Measurements from ENCODE around the gene SOX1.

SOX1 gene

DNA sequence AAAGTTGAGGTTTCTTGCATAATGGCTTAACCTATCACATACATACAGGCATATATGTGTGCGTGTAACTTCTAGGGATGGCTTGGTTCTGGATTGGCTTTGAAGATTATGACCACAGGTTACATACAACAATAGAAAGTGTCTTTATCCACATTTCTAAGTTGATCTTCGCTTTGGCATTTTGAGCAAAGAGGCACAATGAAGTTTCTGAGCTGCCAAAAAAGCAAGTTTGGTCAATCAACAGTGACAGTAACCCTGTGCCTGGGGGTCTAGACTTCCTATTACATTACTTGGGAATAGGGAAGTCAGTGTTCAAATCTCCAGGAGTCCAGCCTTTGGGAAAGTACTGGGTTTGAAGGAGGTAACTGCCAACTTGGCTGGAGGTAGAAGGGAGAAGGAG is 3.1 kb upstream of the SOX1 start:
- Histone ChIP-seq H3K79me2 (ENCODE audit: low read length) (no peaks in the 10 kb centered on the region), H3K9me2 (replicated peaks; ENCODE audit: insufficient read depth, low read length) (no peaks in the 10 kb centered on the region), H3K4me3 (ENCODE audit: low read length) (no peak overlapping the region), H3K4me1 (ENCODE audit: low read length) (no peaks in the 10 kb centered on the region), H3K9ac (ENCODE audit: low read length) (no peak overlapping the region), H3K36me3 (replicated peaks; ENCODE audit: insufficient read depth, low read length) (no peaks in the 10 kb centered on the region), H3K4me2 (ENCODE audit: low read depth, low read length) (no peak overlapping the region), H3K9me3 (replicated peaks; ENCODE audit: insufficient read depth, low read length) (no peaks in the 10 kb centered on the region), H4K20me1 (ENCODE audit: insufficient read depth, low read length) (no peaks in the 10 kb centered on the region), H3K27ac (ENCODE audit: low read length) (no peak overlapping the region), H2AFZ (ENCODE audit: low read length) (no peak overlapping the region), H3F3A (ENCODE audit: insufficient read depth, low read length) (no peaks in the 10 kb centered on the region), H3K27me3 (replicated peaks; ENCODE audit: insufficient read depth, low read length) (peaks cover 12% of the 10 kb centered on the region; the same call in 1 of the 2 replicates)
- DNase-seq = no peak
- TF ChIP-seq CTCF (IDR thresholded peaks at IDR 0.05; ENCODE audit: low read length) = no peak
- TF ChIP-seq EZH2phosphoT487 (IDR thresholded peaks at IDR 0.05; ENCODE audit: low read length) = no peak
- TF ChIP-seq EZH2 (optimal IDR thresholded peaks at IDR 0.05; ENCODE audit: low read depth, low read length) = no peak

DNA sequence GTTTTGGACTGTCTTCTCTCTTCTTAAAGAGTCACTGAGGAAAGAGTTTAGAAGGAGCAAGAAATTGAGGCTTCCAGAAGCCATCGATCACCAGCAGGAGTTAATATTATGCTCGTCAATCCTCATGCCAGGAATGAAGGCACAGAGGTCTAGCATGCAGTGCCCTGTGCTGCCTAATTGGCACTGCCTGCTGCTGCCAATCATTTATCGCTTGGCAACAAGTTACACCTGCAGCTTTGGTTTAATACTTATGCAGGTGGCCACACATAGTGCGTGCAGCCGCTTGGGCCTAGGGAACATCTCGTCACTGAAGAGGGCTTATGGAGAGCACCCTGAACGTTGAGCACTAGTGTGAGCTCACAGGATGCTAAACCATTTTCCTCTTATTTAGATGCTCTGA is 2.7 kb upstream of the SOX1 start:
- H3K9me3 ChIP-seq (replicated peaks; ENCODE audit: insufficient read depth, low read length) = no peaks in the 10 kb centered on the region
- no peaks in the 10 kb centered on the region for H3K9me2 ChIP-seq (replicated peaks; ENCODE audit: insufficient read depth, low read length)
- H3K79me2 ChIP-seq (ENCODE audit: low read length) = no peaks in the 10 kb centered on the region
- no peaks in the 10 kb centered on the region for H4K20me1 ChIP-seq (ENCODE audit: insufficient read depth, low read length)
- H3K36me3 ChIP-seq (replicated peaks; ENCODE audit: insufficient read depth, low read length) = no peaks in the 10 kb centered on the region
- TF ChIP-seq CTCF (IDR thresholded peaks at IDR 0.05; ENCODE audit: low read length) = no peak
- no peak for TF ChIP-seq EZH2phosphoT487 (IDR thresholded peaks at IDR 0.05; ENCODE audit: low read length)
- no peak for TF ChIP-seq EZH2 (optimal IDR thresholded peaks at IDR 0.05; ENCODE audit: low read depth, low read length)
- H2AFZ ChIP-seq (ENCODE audit: low read length) = no peak overlapping the region
- no peak overlapping the region for H3K27ac ChIP-seq (ENCODE audit: low read length)
- H3F3A ChIP-seq (ENCODE audit: insufficient read depth, low read length) = no peaks in the 10 kb centered on the region
- H3K4me2 ChIP-seq (ENCODE audit: low read depth, low read length) = no peak overlapping the region
- H3K4me1 ChIP-seq (ENCODE audit: low read length) = no peaks in the 10 kb centered on the region
- no peak overlapping the region for H3K4me3 ChIP-seq (ENCODE audit: low read length)
- H3K9ac ChIP-seq (ENCODE audit: low read length) = no peak overlapping the region
- DNase-seq = no peak
- peaks cover 12% of the 10 kb centered on the region; the same call in 1 of the 2 replicates for H3K27me3 ChIP-seq (replicated peaks; ENCODE audit: insufficient read depth, low read length)

- no peaks in the 10 kb centered on the region for H3K4me1 ChIP-seq (ENCODE audit: low read length)
- no peak overlapping the region for H3K9ac ChIP-seq (ENCODE audit: low read length)
- TF ChIP-seq EZH2phosphoT487 (IDR thresholded peaks at IDR 0.05; ENCODE audit: low read length) (no peak), CTCF (IDR thresholded peaks at IDR 0.05; ENCODE audit: low read length) (no peak), EZH2 (optimal IDR thresholded peaks at IDR 0.05; ENCODE audit: low read depth, low read length) (no peak)
- peaks cover 4% of the 10 kb centered on the region; the same call in 1 of the 2 replicates for H3K27me3 ChIP-seq (replicated peaks; ENCODE audit: insufficient read depth, low read length)
- no peaks in the 10 kb centered on the region for H3K9me3 ChIP-seq (replicated peaks; ENCODE audit: insufficient read depth, low read length)
- H2AFZ ChIP-seq (ENCODE audit: low read length) = no peak overlapping the region
- no peak overlapping the region for H3K27ac ChIP-seq (ENCODE audit: low read length)
- H3K79me2 ChIP-seq (ENCODE audit: low read length) = no peaks in the 10 kb centered on the region
- no peak overlapping the region for H3K4me2 ChIP-seq (ENCODE audit: low read depth, low read length)
- H4K20me1 ChIP-seq (ENCODE audit: insufficient read depth, low read length) = no peaks in the 10 kb centered on the region
- DNase-seq = no peak
- no peak overlapping the region for H3K4me3 ChIP-seq (ENCODE audit: low read length)
- no peaks in the 10 kb centered on the region for H3F3A ChIP-seq (ENCODE audit: insufficient read depth, low read length)
- no peaks in the 10 kb centered on the region for H3K9me2 ChIP-seq (replicated peaks; ENCODE audit: insufficient read depth, low read length)
- no peaks in the 10 kb centered on the region for H3K36me3 ChIP-seq (replicated peaks; ENCODE audit: insufficient read depth, low read length)
Observed at GRCh38 chr13:112065521-112065866, 1.5 kb upstream of the SOX1 start.
